NAMALWA (cell line): Measurements from ENCODE around the gene CNNM2.

ENCODE experiments used
- DNase-seq: peaks from one replicate; pipeline ENCODE4 v3.0.0-alpha.2; 2015; ENCODE audit warnings: low spot score

CNNM2 gene

DNA sequence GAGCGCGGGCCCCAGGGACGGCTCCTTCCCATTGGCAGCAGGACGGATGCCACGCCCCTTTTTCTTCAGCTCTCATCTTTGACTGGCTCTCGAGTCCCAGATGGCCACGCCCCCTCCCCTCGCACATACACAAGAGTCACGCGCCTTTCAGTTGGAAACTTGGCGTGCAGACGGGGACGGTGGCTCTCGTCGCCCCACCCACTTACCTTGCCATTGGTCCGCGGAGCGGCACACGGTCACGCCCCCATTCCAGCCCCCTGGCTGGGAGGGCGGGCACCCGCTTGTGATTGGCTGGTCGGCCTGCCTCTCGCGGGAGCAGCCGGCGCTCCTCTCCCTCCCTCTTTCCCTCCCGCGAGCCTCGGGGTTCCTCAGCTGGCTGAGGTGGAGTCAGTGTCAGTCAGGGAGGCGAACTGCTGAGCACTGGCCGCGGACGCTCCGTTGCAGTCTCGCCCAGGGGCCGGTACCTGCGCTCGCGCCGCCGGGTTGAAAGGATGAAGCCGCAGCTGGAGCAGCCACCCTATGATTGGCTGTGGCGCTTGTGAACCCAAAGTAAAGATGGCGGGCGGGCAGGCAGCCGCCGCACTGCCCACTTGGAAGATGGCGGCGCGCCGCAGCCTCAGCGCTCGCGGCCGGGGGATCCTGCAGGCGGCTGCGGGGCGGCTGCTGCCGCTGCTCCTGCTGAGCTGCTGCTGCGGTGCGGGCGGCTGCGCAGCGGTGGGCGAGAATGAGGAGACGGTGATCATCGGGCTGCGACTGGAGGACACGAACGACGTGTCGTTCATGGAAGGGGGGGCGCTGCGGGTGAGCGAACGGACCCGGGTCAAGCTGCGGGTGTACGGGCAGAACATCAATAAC lies at the start of gene CNNM2:
TSS of gene CNNM2 (plus strand) at position 333 of the 855 bp plus-strand sequence. CDS start at position 520, 187 bp downstream.
- peak; percentile 100 for DNase-seq

DNA sequence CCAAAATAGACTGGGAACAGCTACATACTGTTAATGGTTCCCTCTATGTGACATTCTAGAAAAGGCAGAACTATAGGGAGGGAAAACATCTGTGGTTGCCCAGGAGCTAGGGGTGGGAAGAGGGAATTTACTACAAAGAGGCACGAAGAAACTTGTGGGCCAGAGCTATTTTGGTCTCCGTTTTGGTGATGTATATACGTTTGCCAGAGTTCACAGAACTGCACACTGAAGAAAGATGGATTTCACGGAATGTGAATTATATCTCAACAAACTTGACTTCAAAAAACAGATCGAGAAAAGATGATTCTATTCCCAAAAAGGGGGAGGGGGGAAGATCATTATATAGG lies 49.2 kb upstream of the CNNM2 start:
- DNase-seq, result no peak

DNA sequence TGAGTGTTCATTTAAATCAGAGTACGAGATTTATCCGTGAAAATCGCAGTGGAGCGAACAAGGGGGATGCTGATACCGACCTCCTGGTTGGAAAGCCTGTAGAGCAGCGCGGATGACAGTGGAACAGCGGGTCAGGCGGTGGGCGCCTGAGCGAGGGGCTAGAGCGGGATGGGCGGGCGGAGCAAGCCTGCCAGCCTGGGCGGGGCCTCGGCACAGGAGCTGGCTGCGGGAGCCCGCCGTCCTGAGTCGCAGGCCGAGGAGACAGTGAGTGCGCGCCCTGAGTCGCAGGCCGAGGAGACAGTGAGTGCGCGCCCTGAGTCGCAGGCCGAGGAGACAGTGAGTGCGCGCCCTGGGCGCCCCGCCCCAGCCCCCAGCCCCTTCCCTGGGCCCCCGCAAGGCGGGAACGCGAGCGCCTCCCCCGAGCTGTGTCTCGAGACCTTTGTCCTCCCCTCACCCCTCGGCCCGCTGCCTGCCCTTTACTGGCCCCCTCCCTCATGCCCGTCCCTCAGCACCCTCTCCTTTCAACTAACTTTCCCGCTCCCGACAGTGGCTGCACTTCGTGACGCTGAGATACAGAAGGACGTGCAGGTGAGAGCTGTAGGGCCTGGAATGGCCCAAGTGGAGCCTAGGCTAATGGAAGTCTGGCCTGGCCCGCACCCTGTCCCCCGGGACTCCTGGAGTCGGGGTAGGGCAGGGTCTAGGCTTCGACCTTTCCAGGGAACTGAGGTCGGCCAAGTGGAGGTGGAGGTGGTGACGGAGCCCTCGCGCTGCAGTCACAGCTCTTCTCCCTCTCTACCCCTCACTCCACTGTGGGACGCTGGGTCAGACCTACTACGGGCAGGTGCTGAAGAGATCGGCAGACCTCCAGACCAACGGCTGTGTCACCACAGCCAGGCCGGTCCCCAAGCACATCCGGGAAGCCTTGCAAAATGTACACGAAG lies 48.6 kb upstream of the CNNM2 start, which contains the start of gene AS3MT:
TSS of gene AS3MT (plus strand) at position 213 of the 941 bp plus-strand sequence. CDS start at position 336, 123 bp downstream.
- DNase-seq, result no peak

DNA sequence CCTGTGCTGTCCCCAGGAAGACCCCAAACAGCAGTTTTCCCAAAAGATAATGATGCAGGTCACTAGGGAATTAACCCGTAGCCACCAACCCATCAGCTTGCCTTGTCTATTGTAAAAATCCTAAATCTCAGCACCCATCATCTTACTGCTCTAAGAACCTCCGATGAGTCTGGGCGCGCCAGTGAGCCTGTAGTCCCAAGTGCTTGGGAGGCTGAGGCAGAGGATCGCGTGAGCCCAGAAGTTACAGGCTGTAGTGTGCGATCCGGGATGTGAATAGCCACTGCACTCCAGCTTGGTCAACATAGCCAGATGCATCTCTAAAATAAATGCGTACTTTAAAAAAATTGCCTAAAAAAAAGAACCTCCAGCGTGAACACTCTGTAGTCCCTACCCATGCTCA lies 47.9 kb upstream of the CNNM2 start:
- DNase-seq, result no peak

DNA sequence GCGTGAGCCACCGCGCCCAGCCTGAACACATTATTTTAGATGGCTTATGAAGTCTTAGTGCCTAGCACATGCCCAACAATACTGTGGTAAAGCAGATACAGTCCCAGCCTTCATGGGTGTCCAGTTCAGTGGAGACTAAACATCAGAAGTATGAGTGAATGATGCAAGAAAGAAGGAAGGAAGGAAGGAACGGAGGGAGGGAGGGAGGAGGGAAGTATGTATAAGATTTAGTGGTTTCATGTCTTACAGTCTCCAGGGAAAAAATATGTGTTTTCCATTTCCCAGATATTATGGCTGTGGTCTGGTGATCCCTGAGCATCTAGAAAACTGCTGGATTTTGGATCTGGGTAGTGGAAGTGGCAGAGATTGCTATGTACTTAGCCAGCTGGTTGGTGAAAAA lies 45.9 kb upstream of the CNNM2 start:
- DNase-seq, result no peak

DNA sequence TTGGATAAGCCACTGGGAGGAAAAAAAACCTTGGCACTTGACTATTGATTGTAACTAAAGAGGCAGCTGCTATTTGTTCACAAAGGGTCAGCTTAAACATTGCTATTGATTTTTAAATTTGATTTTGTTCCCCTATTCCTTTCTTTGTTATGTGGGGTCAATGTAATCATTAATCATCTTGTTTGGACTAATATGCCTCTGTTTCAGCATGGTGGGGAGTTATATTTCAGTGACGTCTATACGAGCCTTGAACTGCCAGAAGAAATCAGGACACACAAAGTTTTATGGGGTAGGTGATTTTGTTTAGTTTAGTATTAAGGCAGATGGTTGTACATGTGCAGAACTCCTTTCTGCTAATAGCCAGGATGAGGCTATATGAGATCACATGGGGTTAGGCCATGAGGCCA lies 41.3 kb upstream of the CNNM2 start:
- DNase-seq, result no peak

DNA sequence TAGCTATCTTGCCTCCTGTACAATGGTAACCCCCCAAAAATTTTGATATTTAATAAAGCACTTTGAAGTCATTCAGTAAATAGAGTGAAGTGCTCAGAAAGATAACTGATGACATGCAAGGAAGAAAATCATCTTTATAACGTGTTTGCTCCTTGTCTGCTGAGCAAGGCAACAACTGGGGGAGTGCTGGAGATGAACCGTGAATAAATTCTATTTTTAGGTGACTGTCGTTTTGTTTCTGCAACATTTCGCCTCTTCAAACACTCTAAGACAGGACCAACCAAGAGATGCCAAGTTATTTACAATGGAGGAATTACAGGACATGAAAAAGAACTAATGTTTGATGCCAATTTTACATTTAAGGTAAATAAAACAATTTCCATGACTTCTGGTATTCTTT lies 39.5 kb upstream of the CNNM2 start:
- no peak for DNase-seq

DNA sequence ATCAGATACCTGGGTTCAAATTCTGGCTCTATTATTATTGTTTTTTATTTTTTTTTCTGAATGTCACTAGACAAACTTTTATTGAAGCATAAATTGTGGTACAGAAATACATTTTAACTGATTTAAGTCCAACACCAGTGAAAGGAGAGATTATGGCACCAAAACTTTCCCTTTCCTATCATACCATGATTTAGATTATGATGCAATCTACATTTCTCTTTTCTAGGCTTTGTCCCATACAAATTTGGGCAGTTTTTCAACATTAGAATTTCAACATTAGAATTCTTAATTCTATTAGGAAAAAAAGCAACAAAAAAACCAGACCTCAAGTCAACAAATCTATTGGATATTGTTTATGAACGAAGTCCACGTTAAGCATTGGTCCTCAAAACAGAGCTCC lies 37.8 kb upstream of the CNNM2 start:
- DNase-seq, result no peak

DNA sequence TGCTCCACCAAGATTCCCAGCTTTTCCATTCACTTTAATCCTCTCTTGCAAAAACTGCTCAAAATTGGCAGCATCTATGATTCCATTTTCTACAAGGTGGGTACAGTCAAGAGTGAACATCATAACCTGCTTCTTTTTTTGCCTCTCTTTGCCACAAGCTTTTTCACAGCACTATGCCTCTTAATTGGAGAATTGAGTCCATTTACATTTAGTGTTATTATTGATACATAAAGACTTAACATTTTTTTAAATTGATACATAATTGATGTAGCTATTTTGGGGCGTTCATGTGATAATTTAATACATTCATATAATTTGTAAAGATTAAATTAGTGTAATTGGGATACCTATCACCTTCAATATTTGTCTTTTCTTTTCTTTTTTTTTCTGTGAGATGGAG lies 30.0 kb upstream of the CNNM2 start:
- DNase-seq, result no peak

DNA sequence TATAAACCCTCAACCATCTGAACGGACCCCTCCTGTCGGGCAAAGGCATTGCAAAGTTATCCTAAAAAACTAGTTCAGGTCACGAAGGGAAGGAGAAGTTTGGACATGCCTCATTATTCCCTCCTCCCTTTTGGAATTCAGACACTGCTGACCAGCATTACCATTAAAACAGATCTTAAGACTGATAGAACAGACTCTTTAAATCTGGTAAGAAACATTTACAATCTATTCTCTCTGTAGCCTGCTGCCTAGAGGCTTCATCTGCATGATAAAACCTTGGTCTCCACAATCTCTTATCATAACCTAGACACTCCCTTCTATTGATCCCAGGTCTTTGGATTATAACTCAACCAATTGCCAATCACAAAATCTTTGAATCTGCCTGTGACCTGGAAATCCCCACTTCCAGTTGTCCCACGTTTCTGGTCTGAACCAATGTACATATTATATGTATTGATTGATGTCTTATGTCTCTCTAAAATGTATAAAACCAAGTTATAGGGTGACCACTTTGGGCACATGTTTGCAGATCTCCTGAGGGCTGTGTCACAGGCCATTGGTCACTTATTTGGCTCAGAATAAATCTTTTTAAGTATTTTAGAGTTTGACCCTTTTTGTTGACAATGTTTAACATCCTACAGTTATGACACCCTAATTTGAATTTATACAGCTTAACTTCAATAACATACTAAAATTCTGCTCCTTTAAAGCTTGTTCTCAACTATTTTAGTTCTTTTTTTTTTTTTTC lies 23.5 kb upstream of the CNNM2 start:
- DNase-seq, result no peak

DNA sequence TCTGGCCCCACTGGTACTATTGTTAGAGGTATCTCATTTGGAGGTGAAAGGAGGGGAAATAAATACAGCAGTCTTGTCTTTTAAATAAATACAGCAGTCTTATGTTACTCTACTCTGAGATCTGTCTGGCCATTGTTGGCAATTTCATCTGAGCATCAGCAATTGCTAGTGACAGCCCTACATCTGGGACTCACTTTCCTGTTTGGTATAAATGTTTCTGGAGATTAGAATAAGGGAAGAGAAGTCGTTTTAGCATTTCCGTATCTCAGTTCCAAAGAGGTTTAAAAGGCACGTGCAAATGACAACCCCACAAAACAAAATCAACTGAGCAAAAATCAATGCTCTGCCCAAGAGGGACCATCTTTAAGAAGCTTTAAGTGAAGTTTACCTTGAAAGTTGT lies 18.1 kb upstream of the CNNM2 start:
- no peak for DNase-seq

DNA sequence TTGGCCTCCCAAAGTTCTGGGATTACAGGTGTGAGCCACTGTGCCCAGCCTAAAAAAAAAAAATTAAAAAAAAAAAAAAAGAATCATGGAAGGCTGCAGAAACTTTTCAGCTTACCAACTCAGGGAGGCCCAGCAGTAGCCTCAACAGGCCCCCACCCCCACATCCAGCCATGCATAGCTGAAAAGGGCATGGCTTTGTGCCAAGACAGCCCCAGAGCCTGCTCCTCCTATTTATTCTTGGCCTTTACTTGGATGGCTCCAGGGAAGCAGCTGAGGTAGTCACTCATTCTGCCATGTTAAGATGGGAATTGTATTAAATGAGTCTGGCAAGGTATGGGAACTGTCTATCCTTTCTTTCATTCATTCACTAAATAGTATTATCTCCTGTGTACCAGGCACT lies 13.7 kb upstream of the CNNM2 start:
- no peak for DNase-seq

DNA sequence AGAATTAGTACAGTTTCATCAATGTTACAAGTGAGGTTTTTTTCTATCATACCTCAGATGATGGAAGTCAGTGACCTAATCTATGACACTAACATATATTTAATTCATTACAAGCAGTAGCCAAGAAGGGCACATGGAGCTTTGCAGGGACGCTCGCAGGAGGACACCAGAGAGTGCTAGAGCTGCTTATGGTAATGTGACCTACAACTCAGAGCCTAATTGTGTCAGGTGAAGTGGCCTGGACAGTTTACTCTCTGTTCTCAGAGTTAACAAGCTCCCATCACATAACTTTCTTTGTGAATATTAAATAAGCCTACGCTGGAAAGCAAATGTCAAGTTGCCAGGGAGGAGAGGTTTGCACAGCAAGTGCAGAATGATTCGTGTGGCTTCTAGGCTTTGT lies 11.6 kb upstream of the CNNM2 start:
- DNase-seq, result no peak

DNA sequence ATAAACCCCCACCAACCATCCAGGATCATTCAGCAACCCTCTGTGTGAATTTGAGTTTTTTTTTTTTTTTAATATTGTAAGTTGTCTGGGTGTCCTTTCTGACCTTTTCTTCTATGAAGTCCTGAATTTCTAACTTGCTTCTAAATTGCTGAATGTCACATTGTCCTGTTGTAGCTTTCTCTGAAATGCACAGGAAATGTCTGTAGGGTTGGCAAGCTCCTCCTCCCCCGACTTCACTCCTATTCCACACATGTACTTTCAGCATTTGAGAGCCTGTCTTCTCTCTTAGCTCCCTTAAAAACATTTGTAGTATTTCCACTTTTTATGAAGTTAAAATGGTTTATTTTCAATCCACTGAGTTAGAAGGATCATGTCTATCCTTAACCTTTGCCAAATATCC lies 3.3 kb upstream of the CNNM2 start:
- DNase-seq, result no peak

DNA sequence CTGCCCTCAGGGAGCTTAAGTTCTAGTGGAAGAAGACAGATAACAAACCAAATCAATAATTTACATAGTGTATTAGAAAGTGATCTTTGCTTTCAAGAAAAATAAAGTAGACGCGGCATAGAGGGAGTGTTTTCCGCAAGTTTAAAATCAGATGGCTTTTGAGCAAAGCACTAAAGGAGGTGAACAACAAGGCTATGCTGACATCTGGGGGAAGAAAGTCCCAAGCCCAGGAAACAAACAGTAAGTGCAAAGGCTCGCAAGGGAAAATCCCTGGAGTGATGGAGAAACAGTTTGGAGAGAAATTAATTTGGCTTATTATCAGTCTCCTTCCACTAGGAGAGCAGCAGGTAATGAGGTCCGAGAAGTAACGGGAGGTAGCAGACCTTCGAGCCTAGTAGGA lies 1.9 kb upstream of the CNNM2 start:
- DNase-seq, result no peak

DNA sequence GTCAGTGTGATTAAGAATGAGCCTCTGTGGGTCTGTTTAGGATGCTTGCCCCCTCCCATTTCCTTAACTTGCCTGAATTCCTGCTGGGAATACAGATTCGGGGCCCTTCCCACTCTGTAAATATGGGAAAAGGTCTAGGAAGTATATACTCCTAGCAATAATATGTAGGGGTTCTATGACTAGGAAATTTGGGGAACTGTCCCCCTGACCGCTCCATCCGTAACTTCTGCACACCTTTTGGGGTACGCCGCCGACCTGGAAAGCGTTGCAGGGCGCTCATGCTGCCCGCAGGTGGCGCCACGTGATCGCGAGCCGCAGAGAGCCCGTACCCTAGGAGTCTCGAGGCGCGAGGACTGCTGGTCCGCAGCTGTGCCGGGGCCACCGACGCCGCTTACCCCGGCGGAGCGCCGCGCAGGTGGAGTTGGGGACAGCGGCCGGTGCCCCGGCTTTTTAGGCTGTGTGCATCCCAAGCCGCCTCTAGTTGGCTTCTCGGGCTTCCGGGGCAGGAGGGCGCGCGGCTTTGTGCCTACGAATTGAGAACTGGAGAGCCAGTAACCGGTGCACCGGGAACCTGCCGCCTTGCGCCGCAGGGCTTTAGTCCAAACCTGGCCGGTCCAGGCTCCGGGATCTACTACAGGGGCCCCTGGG lies 656 bp upstream of the CNNM2 start:
- peak; percentile 88 for DNase-seq

DNA sequence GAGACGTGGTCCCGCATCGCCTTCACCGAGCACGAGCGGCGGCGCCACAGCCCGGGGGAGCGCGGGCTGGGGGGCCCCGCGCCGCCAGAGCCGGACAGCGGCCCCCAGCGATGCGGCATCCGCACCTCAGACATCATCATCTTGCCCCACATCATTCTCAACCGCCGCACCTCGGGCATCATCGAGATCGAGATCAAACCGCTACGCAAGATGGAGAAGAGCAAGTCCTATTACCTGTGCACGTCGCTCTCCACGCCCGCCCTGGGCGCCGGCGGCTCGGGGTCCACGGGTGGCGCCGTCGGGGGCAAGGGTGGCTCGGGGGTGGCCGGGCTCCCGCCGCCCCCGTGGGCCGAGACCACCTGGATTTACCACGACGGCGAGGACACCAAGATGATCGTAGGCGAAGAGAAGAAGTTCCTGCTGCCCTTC lies 737 bp downstream of the CNNM2 start:
- no peak for DNase-seq

DNA sequence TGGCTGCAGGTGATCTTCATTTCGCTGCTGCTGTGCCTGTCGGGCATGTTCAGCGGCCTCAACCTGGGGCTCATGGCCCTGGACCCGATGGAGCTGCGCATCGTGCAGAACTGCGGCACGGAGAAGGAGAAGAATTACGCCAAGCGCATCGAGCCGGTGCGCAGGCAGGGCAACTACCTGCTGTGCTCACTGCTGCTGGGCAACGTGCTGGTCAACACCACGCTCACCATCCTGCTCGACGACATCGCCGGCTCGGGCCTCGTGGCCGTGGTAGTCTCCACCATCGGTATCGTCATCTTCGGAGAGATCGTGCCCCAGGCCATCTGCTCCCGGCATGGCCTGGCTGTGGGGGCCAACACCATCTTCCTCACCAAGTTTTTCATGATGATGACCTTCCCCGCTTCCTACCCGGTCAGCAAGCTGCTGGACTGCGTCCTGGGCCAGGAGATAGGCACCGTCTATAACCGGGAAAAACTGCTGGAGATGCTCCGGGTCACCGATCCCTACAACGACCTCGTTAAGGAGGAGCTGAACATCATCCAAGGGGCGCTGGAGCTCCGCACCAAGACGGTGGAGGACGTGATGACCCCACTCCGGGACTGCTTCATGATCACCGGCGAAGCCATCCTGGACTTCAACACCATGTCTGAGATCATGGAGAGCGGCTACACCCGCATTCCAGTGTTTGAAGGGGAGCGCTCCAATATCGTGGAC lies 1.3 kb downstream of the CNNM2 start:
- DNase-seq, result no peak

DNA sequence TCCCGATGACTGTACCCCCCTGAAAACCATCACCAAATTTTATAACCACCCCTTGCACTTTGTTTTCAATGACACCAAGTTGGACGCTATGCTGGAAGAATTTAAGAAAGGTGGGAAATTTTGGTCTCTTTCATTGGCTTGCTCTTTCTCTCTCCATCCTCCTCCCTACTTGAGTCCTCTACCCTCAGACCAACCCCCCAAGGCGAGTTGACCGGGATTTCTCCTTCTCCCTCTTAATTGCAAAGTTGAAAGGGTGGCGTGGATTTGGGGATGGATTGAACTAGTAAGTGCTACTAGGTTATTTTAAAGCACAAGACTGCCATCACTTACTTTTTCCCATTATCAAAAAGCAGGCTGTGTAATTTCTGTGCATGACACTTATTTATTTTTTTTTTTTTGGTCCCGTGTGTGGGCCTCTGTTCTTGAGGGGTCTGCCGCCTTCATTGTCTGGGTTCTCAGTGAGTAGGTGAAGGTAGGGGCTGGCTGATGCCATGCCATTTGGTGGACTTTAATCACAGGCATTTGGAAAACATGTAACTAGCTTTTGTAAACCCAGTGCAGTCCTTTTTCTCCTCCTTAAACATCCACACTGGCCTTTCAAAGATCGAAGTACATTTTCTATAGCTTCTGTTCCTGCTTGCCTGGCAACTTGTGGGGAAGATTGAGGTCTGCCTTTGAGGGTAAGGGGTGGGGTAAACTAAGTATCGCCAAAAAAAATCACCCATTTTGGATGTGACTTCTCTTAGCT lies 2.1 kb downstream of the CNNM2 start:
- DNase-seq, result no peak

DNA sequence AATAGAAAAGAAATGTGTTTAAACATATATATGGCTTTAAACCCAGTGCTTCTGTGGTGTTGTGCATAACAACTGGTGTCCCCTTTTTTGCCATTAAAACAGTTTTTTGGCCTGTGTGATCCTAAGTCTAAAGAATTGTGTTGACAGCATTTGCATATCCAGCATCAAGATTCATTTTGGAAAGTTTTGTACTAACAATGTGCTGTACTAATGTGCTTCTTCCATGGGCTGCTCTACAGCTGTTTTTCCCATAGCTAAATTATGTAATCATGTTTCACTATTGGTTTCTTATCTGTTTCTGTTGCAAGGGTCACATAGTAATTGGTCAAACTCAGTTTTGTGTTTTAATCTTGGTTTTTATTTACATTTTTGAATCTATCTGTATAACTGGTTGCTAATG lies 5.5 kb downstream of the CNNM2 start:
- DNase-seq, result no peak
